Smooth muscle cell (in vitro differentiated cells): ENCODE data around the gene PIEZO2. TPM values are rescaled to one million over a fixed set of nuclear protein-coding genes. Genes with fewer than 3 reads are reported as not detected.
A peak's percentile ranks its signal among the peaks of the same experiment; 100 is the strongest.

ENCODE experiments used
- DNase-seq: peaks from one replicate; lab custom pipeline; 2025; ENCODE audit not compliant: unreplicated experiment; lab: John Stamatoyannopoulos, UW
- H2AFZ ChIP-seq: fragments of 200-600 bp; sonication (generic); 2 replicates; pipeline ENCODE4 v1.6.0; 2016; ENCODE audit warnings: antibody characterized with exemption, low read depth, mild to moderate bottlenecking
- H3F3A ChIP-seq: fragments of 200-600 bp; sonication (generic); 2 replicates; pipeline ENCODE4 v1.6.0; 2017; ENCODE audit warnings: antibody characterized with exemption, low read depth
- H3K27ac ChIP-seq: fragments of 200-600 bp; sonication (generic); 2 replicates; pipeline ENCODE4 v1.5.1; 2016; ENCODE audit warnings: low read depth, mild to moderate bottlenecking
- H3K27me3 ChIP-seq: fragments of 200-600 bp; sonication (generic); 2 replicates; pipeline ENCODE4 v1.6.1; 2016; ENCODE audit warnings: low read depth, mild to moderate bottlenecking
- H3K36me3 ChIP-seq: fragments of 200-600 bp; sonication (generic); 2 replicates; pipeline ENCODE4 v1.5.1; 2016; ENCODE audit warnings: low read depth
- H3K4me1 ChIP-seq: fragments of 200-600 bp; sonication (generic); 2 replicates; pipeline ENCODE4 v1.5.1; 2016; ENCODE audit warnings: low read depth
- H3K4me2 ChIP-seq: fragments of 200-600 bp; sonication (generic); 2 replicates; pipeline ENCODE4 v1.6.0; 2016; ENCODE audit warnings: mild to moderate bottlenecking
- H3K4me3 ChIP-seq: fragments of 200-600 bp; sonication (generic); 2 replicates; pipeline ENCODE4 v1.5.1; 2016; ENCODE audit warnings: mild to moderate bottlenecking
- H3K79me2 ChIP-seq: fragments of 200-600 bp; sonication (generic); 2 replicates; pipeline ENCODE4 v1.6.0; 2016; ENCODE audit warnings: low read depth, mild to moderate bottlenecking
- H3K9ac ChIP-seq: fragments of 200-600 bp; sonication (generic); 2 replicates; pipeline ENCODE4 v1.6.0; 2016; ENCODE audit warnings: low read depth
- H3K9me3 ChIP-seq: fragments of 200-600 bp; sonication (generic); replicated peaks from 2 replicates; pipeline ENCODE4 v1.5.1; 2016; ENCODE audit warnings: low read depth
- H4K20me1 ChIP-seq: fragments of 200-600 bp; sonication (generic); 2 replicates; pipeline ENCODE4 v1.6.0; 2016; ENCODE audit warnings: low read depth
- WGBS: methylation state at CpG from one replicate; pipeline ENCODE4 v1.1.7; 2016; ENCODE audit warnings: low lambda C conversion rate; 5-methylcytosine and 5-hydroxymethylcytosine counted together
- polyA plus RNA-seq: library from polyadenylated mRNA; unstranded; fragments of >200 nt; fragmentation: Nextera tagmentation; extraction: Ambion mirVana; gene quantifications from 2 replicates; pipeline ENCODE4 v1.2.1, GENCODE V29; 2016
- total RNA-seq: library from RNA; depleted of rRNA; stranded (reverse); fragments of >200 nt; gene quantifications from 2 replicates; pipeline ENCODE4 v1.2.3, GENCODE V29; 2014
- TF ChIP-seq, protein P1 (sequence below): fragments of 200-600 bp; sonication (generic); IDR thresholded peaks from 2 replicates; pipeline ENCODE4 v1.5.1; 2017; ENCODE audit warnings: borderline replicate concordance, mild to moderate bottlenecking, antibody characterized with exemption; ENCODE audit not compliant: insufficient read depth, poor library complexity, severe bottlenecking

Gene PIEZO2
- total and polyA plus RNA-seq, 2 experiments from 2014 or later = 1.3 to 4.7 TPM

- WGBS = 95% methylated on average over 2 of the region's 2 CpGs
- Histone ChIP-seq H4K20me1 (no peaks in the 10 kb centered on the region), H3K27ac (no peak overlapping the region), H3K4me2 (no peak overlapping the region), H3K36me3 (no peaks in the 10 kb centered on the region), H3K4me1 (peaks cover 3% of the 10 kb centered on the region), H2AFZ (no peak overlapping the region), H3K27me3 (no peaks in the 10 kb centered on the region), H3K9ac (no peak overlapping the region), H3K4me3 (no peak overlapping the region), H3F3A (no peaks in the 10 kb centered on the region), H3K79me2 (no peaks in the 10 kb centered on the region), H3K9me3 (no peaks in the 10 kb centered on the region)
- no peak for DNase-seq
- TF ChIP-seq, protein P1, sequence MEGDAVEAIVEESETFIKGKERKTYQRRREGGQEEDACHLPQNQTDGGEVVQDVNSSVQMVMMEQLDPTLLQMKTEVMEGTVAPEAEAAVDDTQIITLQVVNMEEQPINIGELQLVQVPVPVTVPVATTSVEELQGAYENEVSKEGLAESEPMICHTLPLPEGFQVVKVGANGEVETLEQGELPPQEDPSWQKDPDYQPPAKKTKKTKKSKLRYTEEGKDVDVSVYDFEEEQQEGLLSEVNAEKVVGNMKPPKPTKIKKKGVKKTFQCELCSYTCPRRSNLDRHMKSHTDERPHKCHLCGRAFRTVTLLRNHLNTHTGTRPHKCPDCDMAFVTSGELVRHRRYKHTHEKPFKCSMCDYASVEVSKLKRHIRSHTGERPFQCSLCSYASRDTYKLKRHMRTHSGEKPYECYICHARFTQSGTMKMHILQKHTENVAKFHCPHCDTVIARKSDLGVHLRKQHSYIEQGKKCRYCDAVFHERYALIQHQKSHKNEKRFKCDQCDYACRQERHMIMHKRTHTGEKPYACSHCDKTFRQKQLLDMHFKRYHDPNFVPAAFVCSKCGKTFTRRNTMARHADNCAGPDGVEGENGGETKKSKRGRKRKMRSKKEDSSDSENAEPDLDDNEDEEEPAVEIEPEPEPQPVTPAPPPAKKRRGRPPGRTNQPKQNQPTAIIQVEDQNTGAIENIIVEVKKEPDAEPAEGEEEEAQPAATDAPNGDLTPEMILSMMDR = no peak
Measured at GRCh38 chr18:11046140-11046539, 103.2 kb downstream of the PIEZO2 start.

GRCh38 chr18:11043694-11044093 lies 105.7 kb downstream of the PIEZO2 start:
- Histone ChIP-seq H3K4me1 (no peaks in the 10 kb centered on the region), H3K27ac (no peak overlapping the region), H4K20me1 (no peaks in the 10 kb centered on the region), H2AFZ (no peak overlapping the region), H3K9me3 (no peaks in the 10 kb centered on the region), H3K4me3 (no peak overlapping the region), H3K36me3 (no peaks in the 10 kb centered on the region), H3K9ac (no peak overlapping the region), H3K27me3 (no peaks in the 10 kb centered on the region), H3F3A (no peaks in the 10 kb centered on the region), H3K4me2 (no peak overlapping the region), H3K79me2 (no peaks in the 10 kb centered on the region)
- TF ChIP-seq, protein P1 = no peak
- 90% methylated on average over 7 of the region's 7 CpGs for WGBS
- no peak for DNase-seq

DNA sequence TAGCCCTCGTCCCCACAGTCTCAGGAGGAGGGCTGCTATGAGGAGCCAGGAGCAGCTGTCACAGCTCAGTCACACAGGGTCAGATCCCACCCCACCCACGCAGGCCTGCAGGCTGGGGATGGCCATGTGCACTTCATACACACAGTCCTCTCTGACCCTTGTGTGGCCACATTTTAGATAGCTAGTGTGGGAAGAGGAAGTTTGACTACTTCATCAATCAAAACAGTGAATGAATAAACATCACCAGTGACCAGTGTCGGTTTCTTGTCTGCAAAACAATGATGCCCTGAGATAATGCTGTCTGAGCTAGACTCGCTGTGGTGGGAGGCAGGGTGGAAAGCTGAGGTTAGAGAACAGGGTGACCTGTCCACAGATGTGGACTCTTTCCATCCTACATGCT lies 107.1 kb downstream of the PIEZO2 start:
- no peak overlapping the region for H3K4me3 ChIP-seq
- H3K9me3 ChIP-seq = no peaks in the 10 kb centered on the region
- DNase-seq = no peak
- no peak overlapping the region for H3K9ac ChIP-seq
- TF ChIP-seq, protein P1 = no peak
- no peak overlapping the region for H3K4me2 ChIP-seq
- H4K20me1 ChIP-seq = no peaks in the 10 kb centered on the region
- peak overlapping the region; percentile 24 for H2AFZ ChIP-seq
- H3K36me3 ChIP-seq = no peaks in the 10 kb centered on the region
- WGBS = 31% methylated on average over 4 of the region's 4 CpGs
- no peaks in the 10 kb centered on the region for H3K27me3 ChIP-seq
- H3K79me2 ChIP-seq = no peaks in the 10 kb centered on the region
- no peaks in the 10 kb centered on the region for H3F3A ChIP-seq
- H3K4me1 ChIP-seq = no peaks in the 10 kb centered on the region
- H3K27ac ChIP-seq = no peak overlapping the region

DNA sequence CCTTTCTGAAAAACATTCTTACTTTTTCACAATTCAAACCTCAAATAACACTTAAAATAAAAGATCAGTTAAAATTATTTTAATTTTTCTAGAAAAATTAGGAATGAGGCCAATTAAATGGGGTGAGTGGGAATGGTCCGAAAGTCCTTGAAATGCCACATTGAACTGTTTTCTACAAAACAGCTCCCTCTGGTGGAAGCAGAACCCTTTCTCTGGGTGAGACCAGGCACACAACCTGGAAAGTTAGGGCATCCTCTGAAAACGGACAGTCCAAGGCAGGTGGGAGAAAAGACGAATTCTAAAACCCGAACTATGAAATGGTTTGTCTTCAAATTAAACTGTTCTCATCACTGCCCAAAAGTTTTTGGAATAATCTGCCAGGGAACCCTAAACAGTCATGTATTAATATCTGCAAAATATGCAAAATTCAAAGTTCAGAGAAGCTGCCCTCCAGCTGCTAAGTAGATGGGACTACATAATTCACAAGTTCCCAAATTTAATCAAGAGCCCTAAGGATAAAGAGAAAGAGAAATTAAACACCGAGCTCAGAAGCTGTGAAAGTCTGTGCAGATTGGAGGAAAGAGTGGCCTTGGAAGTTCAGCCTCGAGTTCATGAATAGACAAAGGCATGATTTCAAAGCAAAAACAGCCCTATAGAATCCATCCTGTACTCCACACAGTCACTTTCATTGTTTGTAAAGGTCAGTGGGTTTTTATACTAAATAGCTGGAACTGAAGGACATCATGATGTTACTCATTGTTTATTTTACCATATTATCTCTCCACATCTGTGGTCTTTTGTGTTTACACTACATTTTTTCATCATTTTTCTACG lies 108.3 kb downstream of the PIEZO2 start:
- H3F3A ChIP-seq = no peaks in the 10 kb centered on the region
- H3K4me1 ChIP-seq = no peaks in the 10 kb centered on the region
- WGBS = 40% methylated on average over 7 of the region's 7 CpGs
- no peak overlapping the region for H3K4me2 ChIP-seq
- H4K20me1 ChIP-seq = no peaks in the 10 kb centered on the region
- H3K9ac ChIP-seq = no peak overlapping the region
- no peak overlapping the region for H3K27ac ChIP-seq
- TF ChIP-seq, protein P1 = peak; percentile 83
- no peaks in the 10 kb centered on the region for H3K9me3 ChIP-seq
- H3K27me3 ChIP-seq = no peaks in the 10 kb centered on the region
- H2AFZ ChIP-seq = no peak overlapping the region
- no peaks in the 10 kb centered on the region for H3K36me3 ChIP-seq
- DNase-seq = no peak
- no peaks in the 10 kb centered on the region for H3K79me2 ChIP-seq
- H3K4me3 ChIP-seq = no peak overlapping the region
